ENCODE results near the gene ING2.

- TF ChIP-seq RAD21 (IDR thresholded peaks at IDR 0.05) (no peak), SP1 (IDR thresholded peaks at IDR 0.05) (no peak), JUND (IDR thresholded peaks at IDR 0.05) (no peak), EGR1 (IDR thresholded peaks at IDR 0.05; ENCODE audit: low read depth in 2 of 2) (no peak), YY1 (IDR thresholded peaks at IDR 0.05) (no peak), TAF1 (conservative IDR thresholded peaks at IDR 0.05) (no peak), ZBTB33 (IDR thresholded peaks at IDR 0.05) (no peak)
- TF ChIP-seq, protein P1, sequence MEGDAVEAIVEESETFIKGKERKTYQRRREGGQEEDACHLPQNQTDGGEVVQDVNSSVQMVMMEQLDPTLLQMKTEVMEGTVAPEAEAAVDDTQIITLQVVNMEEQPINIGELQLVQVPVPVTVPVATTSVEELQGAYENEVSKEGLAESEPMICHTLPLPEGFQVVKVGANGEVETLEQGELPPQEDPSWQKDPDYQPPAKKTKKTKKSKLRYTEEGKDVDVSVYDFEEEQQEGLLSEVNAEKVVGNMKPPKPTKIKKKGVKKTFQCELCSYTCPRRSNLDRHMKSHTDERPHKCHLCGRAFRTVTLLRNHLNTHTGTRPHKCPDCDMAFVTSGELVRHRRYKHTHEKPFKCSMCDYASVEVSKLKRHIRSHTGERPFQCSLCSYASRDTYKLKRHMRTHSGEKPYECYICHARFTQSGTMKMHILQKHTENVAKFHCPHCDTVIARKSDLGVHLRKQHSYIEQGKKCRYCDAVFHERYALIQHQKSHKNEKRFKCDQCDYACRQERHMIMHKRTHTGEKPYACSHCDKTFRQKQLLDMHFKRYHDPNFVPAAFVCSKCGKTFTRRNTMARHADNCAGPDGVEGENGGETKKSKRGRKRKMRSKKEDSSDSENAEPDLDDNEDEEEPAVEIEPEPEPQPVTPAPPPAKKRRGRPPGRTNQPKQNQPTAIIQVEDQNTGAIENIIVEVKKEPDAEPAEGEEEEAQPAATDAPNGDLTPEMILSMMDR (IDR thresholded peaks at IDR 0.05; ENCODE audit: low read depth, low read length, missing input control): no peak
- TF ChIP-seq, protein P2, sequence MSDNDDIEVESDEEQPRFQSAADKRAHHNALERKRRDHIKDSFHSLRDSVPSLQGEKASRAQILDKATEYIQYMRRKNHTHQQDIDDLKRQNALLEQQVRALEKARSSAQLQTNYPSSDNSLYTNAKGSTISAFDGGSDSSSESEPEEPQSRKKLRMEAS (IDR thresholded peaks at IDR 0.05): no peak
- TF ChIP-seq, protein P3, sequence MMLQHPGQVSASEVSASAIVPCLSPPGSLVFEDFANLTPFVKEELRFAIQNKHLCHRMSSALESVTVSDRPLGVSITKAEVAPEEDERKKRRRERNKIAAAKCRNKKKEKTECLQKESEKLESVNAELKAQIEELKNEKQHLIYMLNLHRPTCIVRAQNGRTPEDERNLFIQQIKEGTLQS (IDR thresholded peaks at IDR 0.05): no peak
- TF ChIP-seq, protein P4, sequence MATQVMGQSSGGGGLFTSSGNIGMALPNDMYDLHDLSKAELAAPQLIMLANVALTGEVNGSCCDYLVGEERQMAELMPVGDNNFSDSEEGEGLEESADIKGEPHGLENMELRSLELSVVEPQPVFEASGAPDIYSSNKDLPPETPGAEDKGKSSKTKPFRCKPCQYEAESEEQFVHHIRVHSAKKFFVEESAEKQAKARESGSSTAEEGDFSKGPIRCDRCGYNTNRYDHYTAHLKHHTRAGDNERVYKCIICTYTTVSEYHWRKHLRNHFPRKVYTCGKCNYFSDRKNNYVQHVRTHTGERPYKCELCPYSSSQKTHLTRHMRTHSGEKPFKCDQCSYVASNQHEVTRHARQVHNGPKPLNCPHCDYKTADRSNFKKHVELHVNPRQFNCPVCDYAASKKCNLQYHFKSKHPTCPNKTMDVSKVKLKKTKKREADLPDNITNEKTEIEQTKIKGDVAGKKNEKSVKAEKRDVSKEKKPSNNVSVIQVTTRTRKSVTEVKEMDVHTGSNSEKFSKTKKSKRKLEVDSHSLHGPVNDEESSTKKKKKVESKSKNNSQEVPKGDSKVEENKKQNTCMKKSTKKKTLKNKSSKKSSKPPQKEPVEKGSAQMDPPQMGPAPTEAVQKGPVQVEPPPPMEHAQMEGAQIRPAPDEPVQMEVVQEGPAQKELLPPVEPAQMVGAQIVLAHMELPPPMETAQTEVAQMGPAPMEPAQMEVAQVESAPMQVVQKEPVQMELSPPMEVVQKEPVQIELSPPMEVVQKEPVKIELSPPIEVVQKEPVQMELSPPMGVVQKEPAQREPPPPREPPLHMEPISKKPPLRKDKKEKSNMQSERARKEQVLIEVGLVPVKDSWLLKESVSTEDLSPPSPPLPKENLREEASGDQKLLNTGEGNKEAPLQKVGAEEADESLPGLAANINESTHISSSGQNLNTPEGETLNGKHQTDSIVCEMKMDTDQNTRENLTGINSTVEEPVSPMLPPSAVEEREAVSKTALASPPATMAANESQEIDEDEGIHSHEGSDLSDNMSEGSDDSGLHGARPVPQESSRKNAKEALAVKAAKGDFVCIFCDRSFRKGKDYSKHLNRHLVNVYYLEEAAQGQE (IDR thresholded peaks at IDR 0.05): no peak
Observed at GRCh38 chr4:183541752-183542040, 36.8 kb downstream of the ING2 start.

Data from liver (tissue), 3 donors.